GM13976 (cell line): ENCODE data around the gene SPRR3.

ENCODE experiments used
- DNase-seq: peaks from one replicate; pipeline ENCODE4 v3.0.0; 2012; ENCODE audit warnings: low spot score
- CTCF ChIP-seq: IDR thresholded peaks from 2 replicates; pipeline ENCODE4 v1.5.1; 2012; ENCODE audit warnings: borderline replicate concordance, mild to moderate bottlenecking; ENCODE audit not compliant: insufficient read depth; ENCODE audit errors: extremely low read depth, missing control alignments, control extremely low read depth
- in situ Hi-C: fragments of 300-500 bp; cut with MboI; formaldehyde crosslinking; loops from one replicate; pipeline ENCODE4 v1.12.0; 2022; ENCODE audit warnings: low sequenced_read_pairs, mixed read lengths, inconsistent platforms; ENCODE audit not compliant: unreplicated experiment

Gene SPRR3

GRCh38 chr1:152960452-152961044 is 41.0 kb upstream of the SPRR3 start:
- in situ Hi-C loops = loop anchor here (25.0 kb wide), 1 partner anchor 227 kb away; no protein-coding TSS in a partner anchor
- TF ChIP-seq CTCF = no peak
- DNase-seq = peak; percentile 29

- in situ Hi-C loops = loop anchor here (25.0 kb wide), 1 partner anchor 226 kb away; no protein-coding TSS in a partner anchor
- TF ChIP-seq CTCF = no peak
- DNase-seq = no peak
Measured at GRCh38 chr1:152961226-152961891, 40.2 kb upstream of the SPRR3 start.

GRCh38 chr1:152962876-152963415 is 38.6 kb upstream of the SPRR3 start:
- no peak for DNase-seq
- no peak for TF ChIP-seq CTCF
- in situ Hi-C loops = loop anchor here (25.0 kb wide), 1 partner anchor 224 kb away; no protein-coding TSS in a partner anchor

GRCh38 chr1:152964536-152964935 is 37.0 kb upstream of the SPRR3 start:
- no peak for TF ChIP-seq CTCF
- no peak for DNase-seq
- in situ Hi-C loops = loop anchor here (25.0 kb wide), 1 partner anchor 223 kb away; no protein-coding TSS in a partner anchor

- DNase-seq = no peak
- TF ChIP-seq CTCF = no peak
- in situ Hi-C loops = loop anchor here (25.0 kb wide), 1 partner anchor 221 kb away; no protein-coding TSS in a partner anchor
Measured at GRCh38 chr1:152965853-152966252, 35.7 kb upstream of the SPRR3 start.

- TF ChIP-seq CTCF = no peak
- DNase-seq = no peak
- in situ Hi-C loops = loop anchor here (25.0 kb wide), 1 partner anchor 220 kb away; no protein-coding TSS in a partner anchor
Measured at GRCh38 chr1:152967201-152967600, 34.3 kb upstream of the SPRR3 start.
